ENCODE results near the gene TSPEAR. TPM values are rescaled to one million over a fixed set of nuclear protein-coding genes. Genes with fewer than 3 reads are reported as not detected.
"Not testable (repeated sequence)": the region's sequence is repeated elsewhere in the genome, so short reads cannot be mapped to it uniquely, and the experiment has no call there.

TSPEAR gene
- total and polyA plus RNA-seq, 2 donors (not counting 1 experiment from before 2014, with no cell fraction given) = not detected

DNA sequence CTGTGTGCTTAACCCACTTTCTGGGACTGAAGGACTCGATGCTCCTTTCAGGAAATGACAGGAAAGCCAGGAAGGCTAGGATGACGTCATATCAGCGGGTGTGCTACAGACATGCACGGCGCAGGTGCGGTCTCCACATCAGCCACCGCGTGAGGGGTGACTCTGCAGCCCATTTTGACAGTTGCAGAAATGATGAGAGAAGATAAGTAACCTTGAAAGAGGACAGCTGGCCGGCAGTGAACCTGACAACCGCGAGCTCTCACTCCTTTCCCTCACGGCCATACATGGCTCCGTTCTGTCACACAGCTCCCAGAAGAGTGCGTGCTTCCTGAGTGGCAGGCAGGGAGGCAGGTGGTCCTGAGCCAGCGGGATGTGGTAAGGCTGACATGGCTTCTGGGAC lies 129.3 kb downstream of the TSPEAR start:
- no peak for TF ChIP-seq EZH2 (IDR thresholded peaks at IDR 0.05; ENCODE audit: borderline replicate concordance, insufficient read depth, low read depth, low read length, poor library complexity, severe bottlenecking)
- TF ChIP-seq, protein P1, sequence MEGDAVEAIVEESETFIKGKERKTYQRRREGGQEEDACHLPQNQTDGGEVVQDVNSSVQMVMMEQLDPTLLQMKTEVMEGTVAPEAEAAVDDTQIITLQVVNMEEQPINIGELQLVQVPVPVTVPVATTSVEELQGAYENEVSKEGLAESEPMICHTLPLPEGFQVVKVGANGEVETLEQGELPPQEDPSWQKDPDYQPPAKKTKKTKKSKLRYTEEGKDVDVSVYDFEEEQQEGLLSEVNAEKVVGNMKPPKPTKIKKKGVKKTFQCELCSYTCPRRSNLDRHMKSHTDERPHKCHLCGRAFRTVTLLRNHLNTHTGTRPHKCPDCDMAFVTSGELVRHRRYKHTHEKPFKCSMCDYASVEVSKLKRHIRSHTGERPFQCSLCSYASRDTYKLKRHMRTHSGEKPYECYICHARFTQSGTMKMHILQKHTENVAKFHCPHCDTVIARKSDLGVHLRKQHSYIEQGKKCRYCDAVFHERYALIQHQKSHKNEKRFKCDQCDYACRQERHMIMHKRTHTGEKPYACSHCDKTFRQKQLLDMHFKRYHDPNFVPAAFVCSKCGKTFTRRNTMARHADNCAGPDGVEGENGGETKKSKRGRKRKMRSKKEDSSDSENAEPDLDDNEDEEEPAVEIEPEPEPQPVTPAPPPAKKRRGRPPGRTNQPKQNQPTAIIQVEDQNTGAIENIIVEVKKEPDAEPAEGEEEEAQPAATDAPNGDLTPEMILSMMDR (IDR thresholded peaks at IDR 0.05) = no peak
- Mint-ChIP-seq H3K27me3 (peaks cover 42% of the 10 kb centered on the region), H3K4me1 (no peaks in the 10 kb centered on the region), H3K4me3 (no peak overlapping the region), H3K27ac (no peak overlapping the region), H3K9me3 (ENCODE audit: insufficient read depth) (peaks cover 6% of the 10 kb centered on the region)
- H3K4me3 ChIP-seq (ENCODE audit: control extremely low read depth in 1 of 5, extremely low read depth in 1 of 5, insufficient read depth in 1 of 5, low read depth in 2 of 5, low read length in 4 of 5) = no peak overlapping the region
- no peak overlapping the region for H3K27ac ChIP-seq (ENCODE audit: low read length in 2 of 2)
- no peaks in the 10 kb centered on the region for H3K36me3 ChIP-seq (replicated peaks in 1 of 2; ENCODE audit: control extremely low read depth in 1 of 2, control insufficient read depth in 1 of 2, extremely low read depth in 1 of 2, insufficient read depth in 2 of 2, low read length in 1 of 2)
- H3K79me2 ChIP-seq (ENCODE audit: control insufficient read depth, insufficient read depth, low read length) = no peaks in the 10 kb centered on the region
- H3K9me3 ChIP-seq (ENCODE audit: control extremely low read depth in 1 of 3, control insufficient read depth in 2 of 3, insufficient read depth in 1 of 3, low read length in 2 of 3) = peaks cover 3 to 48% (median 23%) of the 10 kb centered on the region in 3 donors
- no peak overlapping the region for H3K4me2 ChIP-seq (replicated peaks; ENCODE audit: low read depth, low read length, poor library complexity, severe bottlenecking)
- intact Hi-C loops (cut with micrococcal nuclease) = no loop called here
- ChIA-PET POLR2A (no interaction called here), CTCF (no interaction called here)
- no peak overlapping the region for H2AFZ ChIP-seq (ENCODE audit: insufficient read depth, low read depth, low read length, poor library complexity, severe bottlenecking)
- ATAC-seq (ENCODE audit: low read depth) = no peak
- no peak overlapping the region for H3K9ac ChIP-seq (ENCODE audit: low read length)
- no peaks in the 10 kb centered on the region for H3K4me1 ChIP-seq (ENCODE audit: control insufficient read depth in 2 of 2, insufficient read depth in 2 of 2, low read length in 2 of 2)
- H3K27me3 ChIP-seq (replicated peaks in 1 of 4; ENCODE audit: control extremely low read depth in 1 of 4, control insufficient read depth in 3 of 4, insufficient read depth in 4 of 4, low read length in 3 of 4) = peaks cover 0 to 18% (median 5%) of the 10 kb centered on the region in 4 experiments
- H4K20me1 ChIP-seq (ENCODE audit: control insufficient read depth, insufficient read depth, low read length, poor library complexity, severe bottlenecking) = no peaks in the 10 kb centered on the region
- WGBS (ENCODE audit: insufficient coverage) = 84% methylated on average over 12 of the region's 15 CpGs
- DNase-seq = no peak

GRCh38 chr21:44581158-44581557 lies 130.2 kb downstream of the TSPEAR start:
- intact Hi-C loops (cut with micrococcal nuclease) = no loop called here
- Histone ChIP-seq H4K20me1 (ENCODE audit: control insufficient read depth, insufficient read depth, low read length, poor library complexity, severe bottlenecking) (no peaks in the 10 kb centered on the region), H3K36me3 (replicated peaks in 1 of 2; ENCODE audit: control extremely low read depth in 1 of 2, control insufficient read depth in 1 of 2, extremely low read depth in 1 of 2, insufficient read depth in 2 of 2, low read length in 1 of 2) (no peaks in the 10 kb centered on the region), H3K9me3 (ENCODE audit: control extremely low read depth in 1 of 3, control insufficient read depth in 2 of 3, insufficient read depth in 1 of 3, low read length in 2 of 3) (peaks cover 3 to 54% (median 28%) of the 10 kb centered on the region in 3 donors), H3K79me2 (ENCODE audit: control insufficient read depth, insufficient read depth, low read length) (no peaks in the 10 kb centered on the region), H2AFZ (ENCODE audit: insufficient read depth, low read depth, low read length, poor library complexity, severe bottlenecking) (no peak overlapping the region), H3K27me3 (replicated peaks in 1 of 4; ENCODE audit: control extremely low read depth in 1 of 4, control insufficient read depth in 3 of 4, insufficient read depth in 4 of 4, low read length in 3 of 4) (peaks cover 0 to 17% (median 5%) of the 10 kb centered on the region in 4 experiments), H3K4me3 (ENCODE audit: control extremely low read depth in 1 of 5, extremely low read depth in 1 of 5, insufficient read depth in 1 of 5, low read depth in 2 of 5, low read length in 4 of 5) (no peak overlapping the region), H3K27ac (ENCODE audit: low read length in 2 of 2) (no peak overlapping the region), H3K4me1 (ENCODE audit: control insufficient read depth in 2 of 2, insufficient read depth in 2 of 2, low read length in 2 of 2) (no peaks in the 10 kb centered on the region), H3K4me2 (replicated peaks; ENCODE audit: low read depth, low read length, poor library complexity, severe bottlenecking) (no peak overlapping the region), H3K9ac (ENCODE audit: low read length) (no peak overlapping the region)
- WGBS (ENCODE audit: insufficient coverage) = no CpG with 5 or more reads among the region's 3 CpGs
- POLR2A ChIA-PET = no interaction called here
- CTCF ChIA-PET = no interaction called here
- TF ChIP-seq EZH2 (IDR thresholded peaks at IDR 0.05; ENCODE audit: borderline replicate concordance, insufficient read depth, low read depth, low read length, poor library complexity, severe bottlenecking) = no peak
- TF ChIP-seq, protein P1 (IDR thresholded peaks at IDR 0.05) = no peak
- Mint-ChIP-seq H3K27ac (no peak overlapping the region), H3K9me3 (ENCODE audit: insufficient read depth) (peaks cover 6% of the 10 kb centered on the region), H3K4me3 (no peak overlapping the region), H3K27me3 (peaks cover 33% of the 10 kb centered on the region), H3K4me1 (no peaks in the 10 kb centered on the region)
- ATAC-seq (ENCODE audit: low read depth) = no peak
- no peak for DNase-seq

DNA sequence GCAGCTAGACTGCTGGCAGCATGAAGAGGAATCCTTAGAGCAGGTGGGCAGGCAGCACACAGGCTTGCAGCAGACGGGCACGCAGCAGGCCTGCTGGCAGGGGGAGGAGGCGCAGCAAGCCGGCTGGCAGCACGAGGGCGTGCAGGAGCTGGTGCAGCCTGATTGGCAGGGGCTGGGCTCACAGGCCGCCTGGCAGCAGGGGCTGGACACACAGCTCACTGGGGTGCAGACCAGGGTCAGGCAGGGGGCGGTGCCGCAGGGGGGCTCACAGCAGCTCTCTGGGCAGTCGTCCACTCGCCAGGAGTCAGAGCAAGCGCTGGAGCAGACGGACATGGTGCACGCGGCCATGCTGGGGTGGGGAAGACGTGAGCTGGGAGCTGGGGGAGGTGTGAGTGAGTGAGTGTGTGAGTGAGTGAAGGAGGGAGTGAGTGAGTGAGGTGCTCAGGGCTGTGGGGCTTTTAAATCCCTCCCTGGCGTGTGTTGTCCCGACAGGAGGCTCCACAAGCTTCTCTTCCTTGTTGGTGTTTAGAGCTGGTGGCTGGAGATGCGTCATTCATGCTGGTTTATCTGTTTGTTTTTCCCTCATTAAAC lies 131.0 kb downstream of the TSPEAR start, which contains the start of gene KRTAP10-5:
KRTAP10-5 (minus strand) TSS at position 374 of the 591 bp plus-strand sequence; CDS start at position 348, 26 bp downstream.
- H3K9me3 Mint-ChIP-seq (ENCODE audit: insufficient read depth); CTCF ChIA-PET; POLR2A ChIA-PET; DNase-seq; H4K20me1 ChIP-seq (ENCODE audit: control insufficient read depth, insufficient read depth, low read length, poor library complexity, severe bottlenecking); H3K27ac ChIP-seq (ENCODE audit: low read length in 2 of 2); H3K79me2 ChIP-seq (ENCODE audit: control insufficient read depth, insufficient read depth, low read length); H3K4me1 Mint-ChIP-seq; H3K4me1 ChIP-seq (ENCODE audit: control insufficient read depth in 2 of 2, insufficient read depth in 2 of 2, low read length in 2 of 2); intact Hi-C loops (cut with micrococcal nuclease); H3K27ac Mint-ChIP-seq; H3K4me3 ChIP-seq (ENCODE audit: control extremely low read depth in 1 of 5, extremely low read depth in 1 of 5, insufficient read depth in 1 of 5, low read depth in 2 of 5, low read length in 4 of 5); H3K9ac ChIP-seq (ENCODE audit: low read length); H3K27me3 ChIP-seq (replicated peaks in 1 of 4; ENCODE audit: control extremely low read depth in 1 of 4, control insufficient read depth in 3 of 4, insufficient read depth in 4 of 4, low read length in 3 of 4); H2AFZ ChIP-seq (ENCODE audit: insufficient read depth, low read depth, low read length, poor library complexity, severe bottlenecking); H3K4me3 Mint-ChIP-seq; H3K4me2 ChIP-seq (replicated peaks; ENCODE audit: low read depth, low read length, poor library complexity, severe bottlenecking); H3K36me3 ChIP-seq (replicated peaks in 1 of 2; ENCODE audit: control extremely low read depth in 1 of 2, control insufficient read depth in 1 of 2, extremely low read depth in 1 of 2, insufficient read depth in 2 of 2, low read length in 1 of 2); ATAC-seq (ENCODE audit: low read depth): not testable (repeated sequence)
- H3K9me3 ChIP-seq (ENCODE audit: control extremely low read depth in 1 of 3, control insufficient read depth in 2 of 3, insufficient read depth in 1 of 3, low read length in 2 of 3) = peaks cover 3 to 56% (median 28%) of the 10 kb centered on the region in 3 donors
- peaks cover 31% of the 10 kb centered on the region for H3K27me3 Mint-ChIP-seq
- 59% methylated on average over 16 of the region's 19 CpGs for WGBS (ENCODE audit: insufficient coverage)

Data from B cell (primary cell).